ENCODE measurements around the gene TNC.

DNA sequence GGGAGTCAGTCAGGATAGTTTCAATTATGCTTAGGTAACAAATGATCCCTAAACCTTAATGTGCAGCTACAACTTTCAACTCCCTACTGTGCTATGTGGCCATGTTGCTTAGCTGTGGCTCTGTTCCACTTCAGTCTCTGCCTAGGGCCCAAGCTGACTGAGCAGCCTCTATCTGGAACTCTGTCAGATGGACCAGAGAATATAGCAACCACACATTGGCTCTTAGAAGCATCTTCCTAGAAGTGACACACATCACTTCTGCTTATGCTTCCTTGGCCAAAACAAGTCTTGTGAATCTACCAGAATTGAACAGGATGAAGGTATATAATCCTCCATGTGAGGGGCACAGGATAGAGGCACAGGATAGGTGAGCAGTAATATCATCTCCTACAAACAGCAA is 36.7 kb upstream of the TNC start:
- TF ChIP-seq SMC3 (IDR thresholded peaks at IDR 0.05; ENCODE audit: low read depth, low read length) = no peak
- no peak for TF ChIP-seq GATA2 (CRISPR knock-in tag; IDR thresholded peaks at IDR 0.05)
- TF ChIP-seq, protein P1, sequence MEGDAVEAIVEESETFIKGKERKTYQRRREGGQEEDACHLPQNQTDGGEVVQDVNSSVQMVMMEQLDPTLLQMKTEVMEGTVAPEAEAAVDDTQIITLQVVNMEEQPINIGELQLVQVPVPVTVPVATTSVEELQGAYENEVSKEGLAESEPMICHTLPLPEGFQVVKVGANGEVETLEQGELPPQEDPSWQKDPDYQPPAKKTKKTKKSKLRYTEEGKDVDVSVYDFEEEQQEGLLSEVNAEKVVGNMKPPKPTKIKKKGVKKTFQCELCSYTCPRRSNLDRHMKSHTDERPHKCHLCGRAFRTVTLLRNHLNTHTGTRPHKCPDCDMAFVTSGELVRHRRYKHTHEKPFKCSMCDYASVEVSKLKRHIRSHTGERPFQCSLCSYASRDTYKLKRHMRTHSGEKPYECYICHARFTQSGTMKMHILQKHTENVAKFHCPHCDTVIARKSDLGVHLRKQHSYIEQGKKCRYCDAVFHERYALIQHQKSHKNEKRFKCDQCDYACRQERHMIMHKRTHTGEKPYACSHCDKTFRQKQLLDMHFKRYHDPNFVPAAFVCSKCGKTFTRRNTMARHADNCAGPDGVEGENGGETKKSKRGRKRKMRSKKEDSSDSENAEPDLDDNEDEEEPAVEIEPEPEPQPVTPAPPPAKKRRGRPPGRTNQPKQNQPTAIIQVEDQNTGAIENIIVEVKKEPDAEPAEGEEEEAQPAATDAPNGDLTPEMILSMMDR (IDR thresholded peaks at IDR 0.05) = no peak
- no peak for TF ChIP-seq POLR2AphosphoS5 (IDR thresholded peaks at IDR 0.05; ENCODE audit: low read depth, low read length)
- TF ChIP-seq NFIC (IDR thresholded peaks at IDR 0.05; ENCODE audit: borderline replicate concordance) = no peak
- TF ChIP-seq GABPA (IDR thresholded peaks at IDR 0.05; ENCODE audit: low read depth) = no peak
- TF ChIP-seq FOXM1 (IDR thresholded peaks at IDR 0.05; ENCODE audit: low read depth) = no peak
- no peak for TF ChIP-seq ELF1 (IDR thresholded peaks at IDR 0.05)

All from SK-N-SH (cell line).